Lung (tissue), 12 donors: ENCODE data around the gene YTHDF1. TPM values are rescaled to one million over a fixed set of nuclear protein-coding genes. Genes with fewer than 3 reads are reported as not detected.

ENCODE experiments used
- ATAC-seq: fragments of 200-7000 bp; cut with Tn5 transposase; one replicate; pipeline ENCODE4 v1.9.1; 2020; ENCODE audit warnings: moderate number of reproducible peaks; ENCODE audit not compliant: insufficient read depth, low FRiP score
- DNase-seq, 3 donors: peaks; one replicate each; pipeline ENCODE4 v3.0.0-alpha.2; 2013 to 2017
- H3K27ac ChIP-seq, 2 donors: one replicate each; pipeline ENCODE4 v1.5.1; 2013; ENCODE audit warnings: mild to moderate bottlenecking in 2 of 2, moderate library complexity in 2 of 2, control low read depth in 1 of 2, inconsistent platforms in 1 of 2, low read depth in 1 of 2, low read length in 1 of 2
- H3K27me3 ChIP-seq, 3 donors: one replicate each; pipeline ENCODE4 v1.5.1; 2013; ENCODE audit warnings: low read length in 2 of 3; ENCODE audit not compliant: control insufficient read depth in 3 of 3, insufficient read depth in 3 of 3
- H3K36me3 ChIP-seq, 4 donors: one replicate each; pipeline ENCODE4 v1.5.1; 2013; ENCODE audit warnings: low read length in 4 of 4, mild to moderate bottlenecking in 1 of 4, moderate library complexity in 1 of 4; ENCODE audit not compliant: control insufficient read depth in 4 of 4, insufficient read depth in 4 of 4
- H3K4me1 ChIP-seq, 5 donors: one replicate each; pipeline ENCODE4 v1.5.1; 2013; ENCODE audit warnings: low read length in 5 of 5, mild to moderate bottlenecking in 2 of 5, moderate library complexity in 1 of 5; ENCODE audit not compliant: control insufficient read depth in 5 of 5, insufficient read depth in 5 of 5
- H3K4me3 ChIP-seq: one replicate; pipeline ENCODE4 v1.5.1; 2013; ENCODE audit warnings: mild to moderate bottlenecking, control low read depth, moderate library complexity
- H3K9ac ChIP-seq, 2 donors: one replicate each; pipeline ENCODE4 v1.5.1; 2013; ENCODE audit warnings: low read length in 2 of 2, control low read depth in 1 of 2; ENCODE audit not compliant: insufficient read depth in 1 of 2
- H3K9me3 ChIP-seq, 4 donors: one replicate each; pipeline ENCODE4 v1.5.1; 2013; ENCODE audit warnings: low read length in 3 of 4, mild to moderate bottlenecking in 1 of 4, moderate library complexity in 1 of 4; ENCODE audit not compliant: control insufficient read depth in 4 of 4, insufficient read depth in 3 of 4
- WGBS, 2 donors: extraction: QIAGEN DNeasy Blood & Tissue Kit; methylation state at CpG; one replicate each; pipeline ENCODE4 v1.1.7; 2013; 5-methylcytosine and 5-hydroxymethylcytosine counted together
- polyA plus RNA-seq, 2 donors: library from polyadenylated mRNA; stranded (reverse); fragments of 200-250 nt; gene quantifications; one replicate each; pipeline ENCODE4 v1.2.1, GENCODE V29; 2013
- total RNA-seq, 2 donors: library from RNA; depleted of rRNA in 1 of 2; stranded (reverse); fragments of >200 nt in 1 of 2; gene quantifications; one replicate each; pipeline ENCODE4 v1.2.1, GENCODE V29; 2014 to 2021
- TF ChIP-seq, protein P1 (sequence below): IDR thresholded peaks from 2 replicates; pipeline ENCODE4 v1.5.1; 2012; ENCODE audit warnings: mild to moderate bottlenecking; ENCODE audit errors: control extremely low read depth, extremely low read depth
- donor health status: control.
- donor health status: control.
- donor health status: Bipolar disorder and iron deficiency.
- donor health status: healthy.
- donor health status: DM: yes; HTN: yes; CAD: no.

Gene YTHDF1
- total and polyA plus RNA-seq, 4 donors: 21.9 to 33.8 (median 24.1) TPM

DNA sequence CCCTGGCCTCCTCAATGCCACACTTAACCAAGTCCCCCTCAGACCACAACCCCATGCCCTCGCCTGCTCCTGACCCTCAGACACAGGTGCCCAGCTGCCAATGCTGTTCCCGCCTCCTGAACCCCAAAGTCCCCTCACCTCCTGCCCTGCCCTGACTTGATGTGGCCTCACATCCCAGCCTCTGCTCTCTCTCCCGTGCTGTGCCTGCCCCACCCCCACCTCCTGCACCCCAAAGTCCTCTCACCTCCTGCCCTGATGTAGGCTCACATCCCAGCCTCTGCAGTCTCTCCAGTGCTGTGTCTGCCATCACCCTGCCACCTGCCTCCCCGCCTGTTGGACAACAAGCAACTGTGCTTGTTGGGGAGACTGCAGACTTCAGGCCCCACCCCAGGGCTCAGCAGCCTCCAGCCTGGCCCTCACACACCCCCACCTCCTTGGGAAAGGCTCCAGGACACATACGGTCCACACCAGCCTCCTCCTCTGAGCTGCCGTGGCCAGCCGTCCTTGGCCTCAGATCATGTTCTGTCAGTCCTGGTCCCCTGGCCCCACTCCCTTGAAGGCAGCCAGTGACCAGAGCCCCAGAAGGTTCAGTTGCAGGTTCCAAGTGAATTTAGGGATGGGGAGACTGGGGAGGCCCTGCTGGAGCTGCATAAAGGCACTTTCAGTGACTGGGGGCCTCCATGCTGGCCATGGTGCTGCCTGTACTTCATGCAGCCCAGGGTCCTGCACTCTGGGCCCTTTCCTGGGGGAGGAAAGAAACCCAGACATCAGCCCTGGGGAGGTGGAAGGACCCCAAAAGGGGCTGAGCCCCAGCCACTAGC is 28.4 kb downstream of the YTHDF1 start:
- Histone ChIP-seq H3K9ac (no peak overlapping the region), H3K4me3 (no peak overlapping the region), H3K27me3 (peaks cover 0 to 3% (median 0%) of the 10 kb centered on the region in 3 donors), H3K9me3 (peaks cover 0 to 5% (median 0%) of the 10 kb centered on the region in 4 donors), H3K36me3 (no peaks in the 10 kb centered on the region), H3K4me1 (no peaks in the 10 kb centered on the region), H3K27ac (no peak overlapping the region)
- ATAC-seq: no peak
- 77 to 94% methylated on average over 7 of the region's 7 CpGs for whole genome bisulfite sequencing, 2 donors
- no peak for DNase-seq
- TF ChIP-seq, protein P1, sequence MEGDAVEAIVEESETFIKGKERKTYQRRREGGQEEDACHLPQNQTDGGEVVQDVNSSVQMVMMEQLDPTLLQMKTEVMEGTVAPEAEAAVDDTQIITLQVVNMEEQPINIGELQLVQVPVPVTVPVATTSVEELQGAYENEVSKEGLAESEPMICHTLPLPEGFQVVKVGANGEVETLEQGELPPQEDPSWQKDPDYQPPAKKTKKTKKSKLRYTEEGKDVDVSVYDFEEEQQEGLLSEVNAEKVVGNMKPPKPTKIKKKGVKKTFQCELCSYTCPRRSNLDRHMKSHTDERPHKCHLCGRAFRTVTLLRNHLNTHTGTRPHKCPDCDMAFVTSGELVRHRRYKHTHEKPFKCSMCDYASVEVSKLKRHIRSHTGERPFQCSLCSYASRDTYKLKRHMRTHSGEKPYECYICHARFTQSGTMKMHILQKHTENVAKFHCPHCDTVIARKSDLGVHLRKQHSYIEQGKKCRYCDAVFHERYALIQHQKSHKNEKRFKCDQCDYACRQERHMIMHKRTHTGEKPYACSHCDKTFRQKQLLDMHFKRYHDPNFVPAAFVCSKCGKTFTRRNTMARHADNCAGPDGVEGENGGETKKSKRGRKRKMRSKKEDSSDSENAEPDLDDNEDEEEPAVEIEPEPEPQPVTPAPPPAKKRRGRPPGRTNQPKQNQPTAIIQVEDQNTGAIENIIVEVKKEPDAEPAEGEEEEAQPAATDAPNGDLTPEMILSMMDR: no peak

DNA sequence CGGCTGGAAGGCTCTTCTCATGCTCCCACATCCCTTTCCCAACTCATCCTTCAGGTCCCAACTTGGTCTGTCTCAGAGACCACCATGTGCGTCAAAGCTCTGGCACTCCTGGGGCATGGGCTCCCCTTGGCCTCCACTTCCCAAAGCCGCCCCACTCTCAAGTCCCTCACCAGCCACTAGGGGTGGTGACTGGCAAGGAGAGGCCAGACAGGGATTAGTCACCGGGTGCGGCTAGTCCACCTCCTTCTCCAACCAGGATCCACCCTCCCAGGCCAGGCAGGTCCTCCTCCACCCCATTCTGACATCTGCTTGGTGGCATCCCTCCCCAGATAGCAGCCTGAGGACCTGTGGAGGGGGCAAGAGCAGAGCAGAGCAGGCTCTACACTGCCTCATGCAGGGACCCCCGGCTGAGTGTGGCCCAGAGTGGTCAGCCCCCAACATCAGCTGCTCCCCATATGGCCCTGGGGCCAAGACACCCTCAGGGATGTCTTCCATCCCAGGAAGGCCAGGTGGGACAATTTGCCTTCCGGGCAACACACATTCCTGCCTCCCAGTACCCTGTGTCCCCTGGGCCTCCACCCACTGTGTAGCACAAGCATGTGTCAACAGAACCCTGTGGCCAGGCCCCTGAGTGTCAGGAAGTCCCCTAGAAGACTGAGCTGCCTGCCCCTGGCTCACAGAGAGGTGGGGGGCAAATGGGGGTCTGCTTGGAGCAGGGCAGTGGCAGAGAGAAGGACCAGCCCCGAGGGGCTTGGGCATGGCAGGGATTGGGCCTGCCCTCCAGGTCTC is 29.2 kb downstream of the YTHDF1 start:
- 86 to 87% methylated on average over 7 to 8 of the region's 8 CpGs for WGBS, 2 donors
- DNase-seq (no peak), ATAC-seq (no peak)
- peaks cover 0 to 5% (median 0%) of the 10 kb centered on the region in 4 donors for H3K9me3 ChIP-seq
- TF ChIP-seq, protein P1: no peak
- peaks cover 0 to 3% (median under 1%) of the 10 kb centered on the region in 3 donors for H3K27me3 ChIP-seq
- no peak overlapping the region for H3K27ac ChIP-seq
- no peak overlapping the region for H3K9ac ChIP-seq
- H3K4me3 ChIP-seq: no peak overlapping the region
- no peaks in the 10 kb centered on the region for H3K36me3 ChIP-seq
- H3K4me1 ChIP-seq: no peaks in the 10 kb centered on the region

DNA sequence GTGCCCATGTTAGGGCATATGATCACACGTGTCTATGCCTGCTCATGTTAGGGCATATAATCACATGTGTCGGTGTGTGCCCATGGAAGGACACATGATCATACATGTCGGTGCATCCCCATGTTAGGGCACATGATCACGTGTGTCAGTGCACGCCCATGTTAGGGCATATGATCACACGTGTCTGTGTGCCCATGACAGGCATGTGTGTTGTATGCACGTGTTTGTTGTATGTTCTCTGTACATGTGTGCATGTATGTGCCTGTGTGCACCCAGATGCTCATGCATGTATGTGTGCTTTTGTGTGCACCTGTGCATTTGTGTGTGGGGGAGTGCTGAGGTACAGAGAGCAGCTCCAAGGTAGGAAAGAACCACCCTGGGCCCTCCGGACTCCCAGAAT is 29.8 kb downstream of the YTHDF1 start:
- no peak for DNase-seq
- Histone ChIP-seq H3K4me3 (no peak overlapping the region), H3K4me1 (no peaks in the 10 kb centered on the region), H3K27me3 (peaks cover 0 to 7% (median 3%) of the 10 kb centered on the region in 3 donors), H3K9ac (no peak overlapping the region), H3K9me3 (peaks cover 0 to 5% (median 0%) of the 10 kb centered on the region in 4 donors), H3K36me3 (no peaks in the 10 kb centered on the region), H3K27ac (no peak overlapping the region)
- no peak for ATAC-seq
- WGBS, 2 donors: 88 to 94% methylated on average over 8 of the region's 8 CpGs
- TF ChIP-seq, protein P1: no peak
